Endothelial cell of umbilical vein (primary cell): ENCODE data around the gene ZBTB46. TPM values are rescaled to one million over a fixed set of nuclear protein-coding genes. Genes with fewer than 3 reads are reported as not detected.

Experiments used
- BruUV-seq: library from RNA; stranded (reverse); fragments of 400-500 nt; replicated peaks from 2 replicates; lab custom pipeline; 2021; lab: Mats Ljungman, UMichigan
- CTCF ChIA-PET: fragments of 300-600, 350-600 bp; sonication (Branson Sonifier 250); formaldehyde crosslinking; loops from one replicate; lab custom pipeline; 2021; ENCODE audit warnings: antibody characterized with exemption, inconsistent platforms; lab: Charles Lee
- POLR2A ChIA-PET: fragments of 300-600, 350-600 bp; sonication (Branson Sonifier 250); formaldehyde crosslinking; loops from one replicate; lab custom pipeline; 2021; ENCODE audit warnings: antibody characterized with exemption, inconsistent platforms; lab: Charles Lee
- DNase-seq: peaks from one replicate; pipeline ENCODE4 v3.0.0-alpha.2; 2011; ENCODE audit warnings: low read depth, low spot score
- FAIRE-seq: peaks from 2 replicates; lab custom pipeline; 2011; peaks lifted over from hg19 to GRCh38; lab: Jason Lieb, UNC
- H2AFZ ChIP-seq: 2 replicates; pipeline ENCODE4 v1.6.0; 2012; ENCODE audit warnings: low read depth, low read length, control low read depth, inconsistent platforms
- H3K27ac ChIP-seq: 2 replicates; pipeline ENCODE4 v1.5.1; 2011; ENCODE audit warnings: low read depth, mild to moderate bottlenecking, control low read depth, low read length, moderate library complexity; ENCODE audit not compliant: insufficient read depth
- H3K27me3 ChIP-seq, 2 experiments: 2 replicates each; pipeline versions ENCODE4 v1.6.0 to v1.6.1; 2011; ENCODE audit warnings: low read length in 2 of 2, mixed read lengths in 1 of 2; ENCODE audit not compliant: control insufficient read depth in 2 of 2, insufficient read depth in 2 of 2
- H3K36me3 ChIP-seq, 2 experiments: 2 replicates in 1 of 2; 3 replicates in 1 of 2; pipeline ENCODE4 v1.5.1; 2011; ENCODE audit warnings: low read length in 2 of 2, mild to moderate bottlenecking in 1 of 2, moderate library complexity in 1 of 2; ENCODE audit not compliant: control insufficient read depth in 2 of 2, insufficient read depth in 2 of 2; ENCODE audit errors: extremely low read depth in 1 of 2
- H3K4me1 ChIP-seq: 3 replicates; pipeline ENCODE4 v1.5.1; 2011; ENCODE audit warnings: mild to moderate bottlenecking, low read length; ENCODE audit not compliant: control insufficient read depth, insufficient read depth; ENCODE audit errors: extremely low read depth
- H3K4me2 ChIP-seq: 2 replicates; pipeline ENCODE4 v1.6.1; 2011; ENCODE audit warnings: low read length, control low read depth, mixed read lengths; ENCODE audit not compliant: insufficient read depth
- H3K4me3 ChIP-seq, 3 experiments: fragments of 200-600 bp in 1 of 3; sonication (generic), shearing (Covaris generic) in 1 of 3; replicated peaks in 1 of 3; 2 replicates each; pipeline ENCODE4 v1.5.1; 2011 to 2016; ENCODE audit warnings: control low read depth in 3 of 3, low read length in 3 of 3, mild to moderate bottlenecking in 2 of 3, inconsistent platforms in 1 of 3, low read depth in 1 of 3, moderate library complexity in 1 of 3; ENCODE audit not compliant: insufficient read depth in 1 of 3
- H3K79me2 ChIP-seq: 2 replicates; pipeline ENCODE4 v1.6.0; 2012; ENCODE audit warnings: low read length, inconsistent platforms; ENCODE audit not compliant: control insufficient read depth, insufficient read depth
- H3K9ac ChIP-seq: replicated peaks from 2 replicates; pipeline ENCODE3; 2011; ENCODE audit warnings: low read length, control low read depth; ENCODE audit not compliant: insufficient read depth; ENCODE audit errors: extremely low read depth
- H3K9me1 ChIP-seq: replicated peaks from 3 replicates; pipeline ENCODE4 v1.6.0; 2011; ENCODE audit warnings: mild to moderate bottlenecking, low read length; ENCODE audit not compliant: control insufficient read depth, insufficient read depth; ENCODE audit errors: extremely low read depth
- H3K9me3 ChIP-seq: replicated peaks from 2 replicates; pipeline ENCODE4 v1.5.1; 2012; ENCODE audit warnings: low read length, inconsistent platforms; ENCODE audit not compliant: control insufficient read depth, insufficient read depth
- H4K20me1 ChIP-seq: replicated peaks from 2 replicates; pipeline ENCODE3; 2011; ENCODE audit warnings: mild to moderate bottlenecking, low read length; ENCODE audit not compliant: control insufficient read depth, insufficient read depth; ENCODE audit errors: extremely low read depth
- EZH2 ChIP-seq: IDR thresholded peaks from 2 replicates; pipeline ENCODE4 v1.6.1; 2012; ENCODE audit warnings: borderline replicate concordance, low read depth, mild to moderate bottlenecking, moderate library complexity, low read length, inconsistent platforms; ENCODE audit not compliant: severe bottlenecking
- FOS ChIP-seq: IDR thresholded peaks from 2 replicates; pipeline ENCODE4 v1.6.1; 2011; ENCODE audit warnings: mild to moderate bottlenecking, low read length, moderate library complexity, borderline replicate concordance; ENCODE audit not compliant: insufficient read depth
- GATA2 ChIP-seq: IDR thresholded peaks from 2 replicates; pipeline ENCODE4 v1.7.0; 2011; ENCODE audit warnings: low read depth, mild to moderate bottlenecking, moderate library complexity, mixed read lengths, low read length; ENCODE audit not compliant: insufficient read length, insufficient read depth
- JUN ChIP-seq: IDR thresholded peaks from 2 replicates; pipeline ENCODE4 v1.6.1; 2011; ENCODE audit warnings: borderline replicate concordance, low read depth; ENCODE audit not compliant: insufficient read length, insufficient read depth
- MYC ChIP-seq: IDR thresholded peaks from one replicate; pipeline ENCODE4 v1.6.1; 2011; ENCODE audit warnings: mild to moderate bottlenecking, low read depth, low read length
- POLR2A ChIP-seq: IDR thresholded peaks from 2 replicates; pipeline ENCODE4 v1.6.1; 2012; ENCODE audit warnings: low read depth, mild to moderate bottlenecking, control low read depth, low read length
- POLR2AphosphoS5 ChIP-seq: IDR thresholded peaks from 2 replicates; pipeline ENCODE4 v1.6.1; 2012; ENCODE audit warnings: low read depth, mild to moderate bottlenecking, control low read depth, low read length, moderate library complexity; ENCODE audit not compliant: insufficient read depth
- dilution Hi-C: fragments of 300-500 bp; cut with MboI; formaldehyde crosslinking; loops from one replicate; pipeline ENCODE4 v1.15.0; 2019; ENCODE audit warnings: low sequenced_read_pairs; ENCODE audit not compliant: extremely low pct_ligation_motif_present
- intact Hi-C: fragments of 100-400 bp; cut with micrococcal nuclease; formaldehyde crosslinking; loops from one replicate; pipeline ENCODE4 v1.10.0; 2022
- polyA plus RNA-seq, 4 experiments: library from polyadenylated mRNA; depleted of rRNA in 3 of 4; stranded (reverse) in 3 of 4; unstranded in 1 of 4; fragments of >200 nt; gene quantifications; 2 replicates each; pipeline versions ENCODE4 v1.2.1 to v1.2.3, GENCODE V29; 2011 to 2012; ENCODE audit warnings: missing spikeins in 1 of 4
- total RNA-seq: library from RNA; stranded (reverse); gene quantifications from 2 replicates; pipeline ENCODE4 v1.2.3, GENCODE V29; 2021
- TF ChIP-seq, protein P1 (sequence below), 2 donors: IDR thresholded peaks; 1 replicate in 1 of 2; 2 replicates in 1 of 2; pipeline ENCODE4 v1.5.1; 2011; ENCODE audit warnings: low read length in 2 of 2, mild to moderate bottlenecking in 2 of 2, moderate library complexity in 2 of 2, control low read depth in 1 of 2, inconsistent platforms in 1 of 2, low read depth in 1 of 2; ENCODE audit not compliant: insufficient read depth in 1 of 2; ENCODE audit errors: extremely low read depth in 1 of 2
- TF ChIP-seq, protein P2 (sequence below): IDR thresholded peaks from 2 replicates; pipeline ENCODE4 v1.6.1; 2011; ENCODE audit not compliant: insufficient read depth, insufficient read length

Gene ZBTB46
- total and polyA plus RNA-seq, 2 donors (not counting 3 experiments of a cell fraction or from before 2014, with no cell fraction given), result 1.3 to 7.1 TPM

DNA sequence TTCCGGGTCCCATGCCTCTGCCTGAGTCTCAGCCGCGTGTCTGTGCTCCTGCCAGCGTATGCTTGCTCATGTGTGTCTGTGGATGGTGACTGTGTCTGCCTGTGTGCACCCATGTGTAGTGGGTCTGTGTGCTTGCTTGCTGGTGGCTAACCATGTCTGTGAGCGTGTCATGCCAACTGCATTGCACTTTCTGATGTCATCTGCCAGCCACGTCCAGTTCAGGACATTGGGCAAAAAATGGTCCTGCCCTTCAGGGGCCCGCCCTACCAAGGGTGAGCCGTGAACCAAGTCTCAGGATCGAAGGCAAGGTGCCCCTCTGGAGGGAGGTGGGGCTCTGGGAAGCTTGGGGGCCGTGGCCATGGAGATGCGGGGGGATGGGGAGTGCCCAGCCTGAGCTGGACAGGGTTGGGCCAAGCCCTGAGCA, 9.4 kb upstream of the ZBTB46 start:
- Histone ChIP-seq H3K36me3 (no peaks in the 10 kb centered on the region), H3K4me1 (no peaks in the 10 kb centered on the region), H3K9ac (no peak overlapping the region), H3K9me3 (no peaks in the 10 kb centered on the region), H3K4me2 (no peak overlapping the region), H3K27ac (no peak overlapping the region), H3K27me3 (no peaks in the 10 kb centered on the region), H3K4me3 (no peak overlapping the region), H3K9me1 (no peaks in the 10 kb centered on the region), H2AFZ (no peak overlapping the region), H3K79me2 (no peaks in the 10 kb centered on the region), H4K20me1 (no peaks in the 10 kb centered on the region)
- intact Hi-C loops, result no loop called here
- ChIA-PET POLR2A (no interaction called here), CTCF (no interaction called here)
- DNase-seq (no peak), FAIRE-seq (no peak)
- dilution Hi-C loops, result no loop called here
- no TSS peak for BruUV-seq
- TF ChIP-seq MYC (no peak), JUN (no peak), POLR2AphosphoS5 (no peak), POLR2A (no peak), GATA2 (no peak), EZH2 (no peak), FOS (no peak)
- TF ChIP-seq, protein P1, sequence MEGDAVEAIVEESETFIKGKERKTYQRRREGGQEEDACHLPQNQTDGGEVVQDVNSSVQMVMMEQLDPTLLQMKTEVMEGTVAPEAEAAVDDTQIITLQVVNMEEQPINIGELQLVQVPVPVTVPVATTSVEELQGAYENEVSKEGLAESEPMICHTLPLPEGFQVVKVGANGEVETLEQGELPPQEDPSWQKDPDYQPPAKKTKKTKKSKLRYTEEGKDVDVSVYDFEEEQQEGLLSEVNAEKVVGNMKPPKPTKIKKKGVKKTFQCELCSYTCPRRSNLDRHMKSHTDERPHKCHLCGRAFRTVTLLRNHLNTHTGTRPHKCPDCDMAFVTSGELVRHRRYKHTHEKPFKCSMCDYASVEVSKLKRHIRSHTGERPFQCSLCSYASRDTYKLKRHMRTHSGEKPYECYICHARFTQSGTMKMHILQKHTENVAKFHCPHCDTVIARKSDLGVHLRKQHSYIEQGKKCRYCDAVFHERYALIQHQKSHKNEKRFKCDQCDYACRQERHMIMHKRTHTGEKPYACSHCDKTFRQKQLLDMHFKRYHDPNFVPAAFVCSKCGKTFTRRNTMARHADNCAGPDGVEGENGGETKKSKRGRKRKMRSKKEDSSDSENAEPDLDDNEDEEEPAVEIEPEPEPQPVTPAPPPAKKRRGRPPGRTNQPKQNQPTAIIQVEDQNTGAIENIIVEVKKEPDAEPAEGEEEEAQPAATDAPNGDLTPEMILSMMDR (IDR thresholded peaks at IDR 0.05; ENCODE audit: extremely low read depth in 1 of 2, insufficient read depth in 1 of 2, low read depth in 1 of 2, low read length in 2 of 2), result no peak
- TF ChIP-seq, protein P2, sequence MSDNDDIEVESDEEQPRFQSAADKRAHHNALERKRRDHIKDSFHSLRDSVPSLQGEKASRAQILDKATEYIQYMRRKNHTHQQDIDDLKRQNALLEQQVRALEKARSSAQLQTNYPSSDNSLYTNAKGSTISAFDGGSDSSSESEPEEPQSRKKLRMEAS, result no peak
